Spleen (tissue), 11 donors: ENCODE results near the gene CEP68. TPM values are rescaled to one million over a fixed set of nuclear protein-coding genes. Genes with fewer than 3 reads are reported as not detected.

ENCODE experiments used
- DNase-seq: peaks from one replicate; pipeline ENCODE4 v3.0.0-alpha.2; 2020
- H3K27ac ChIP-seq, 8 donors: fragments of 200-600 bp; sonication (generic) in 7 of 8; 1 replicate in 4 of 8; 2 replicates in 4 of 8; pipeline versions ENCODE4 v1.5.0 to v1.8.0; 2016 to 2021; ENCODE audit warnings: inconsistent platforms in 4 of 8, mild to moderate bottlenecking in 4 of 8, moderate library complexity in 1 of 8
- H3K27me3 ChIP-seq, 7 donors: fragments of 200-600 bp; sonication (generic) in 6 of 7; replicated peaks in 1 of 7; 1 replicate in 4 of 7; 2 replicates in 3 of 7; pipeline versions ENCODE4 v1.5.0 to v1.8.0; 2016 to 2021; ENCODE audit warnings: inconsistent platforms in 3 of 7, mild to moderate bottlenecking in 1 of 7
- H3K36me3 ChIP-seq, 6 donors: fragments of 200-600 bp; sonication (generic) in 5 of 6; 1 replicate in 4 of 6; 2 replicates in 2 of 6; pipeline versions ENCODE4 v1.5.0 to v1.8.0; 2016 to 2021; ENCODE audit warnings: inconsistent platforms in 2 of 6
- H3K4me1 ChIP-seq, 6 donors: fragments of 200-600 bp; sonication (generic) in 5 of 6; 1 replicate in 3 of 6; 2 replicates in 3 of 6; pipeline versions ENCODE4 v1.5.0 to v1.8.0; 2016 to 2021; ENCODE audit warnings: inconsistent platforms in 3 of 6
- H3K4me3 ChIP-seq, 8 donors: fragments of 200-600 bp; sonication (generic) in 7 of 8; 1 replicate in 4 of 8; 2 replicates in 4 of 8; pipeline versions ENCODE4 v1.5.0 to v1.8.0; 2016 to 2021; ENCODE audit warnings: inconsistent platforms in 4 of 8, mild to moderate bottlenecking in 4 of 8, moderate library complexity in 2 of 8
- H3K9me3 ChIP-seq, 8 donors: fragments of 200-600 bp; sonication (generic) in 7 of 8; 1 replicate in 4 of 8; 2 replicates in 4 of 8; pipeline versions ENCODE4 v1.5.0 to v1.8.0; 2016 to 2021; ENCODE audit warnings: inconsistent platforms in 4 of 8
- CTCF ChIP-seq, 11 experiments: fragments of 200-600 bp in 7 of 11; fragments of 450-650 bp in 4 of 11; sonication (generic) in 4 of 11; IDR thresholded peaks in 8 of 11; conservative IDR thresholded peaks in 3 of 11; 1 replicate in 7 of 11; 2 replicates in 4 of 11; pipeline versions ENCODE4 v1.4.0 to v1.8.0; 2016 to 2021; ENCODE audit warnings: antibody characterized with exemption in 11 of 11, inconsistent platforms in 4 of 11, mild to moderate bottlenecking in 1 of 11
- POLR2A ChIP-seq, 3 donors: fragments of 450-650 bp; IDR thresholded peaks; one replicate each; pipeline ENCODE4 v1.5.1; 2017; ENCODE audit warnings: antibody characterized with exemption in 3 of 3, mild to moderate bottlenecking in 1 of 3
- POLR2AphosphoS5 ChIP-seq, 3 donors: sonication (generic); formaldehyde crosslinking; IDR thresholded peaks; one replicate each; pipeline ENCODE4 v1.5.1; 2017; ENCODE audit warnings: antibody characterized with exemption in 3 of 3
- WGBS, 5 donors: extraction: QIAGEN DNeasy Blood & Tissue Kit in 3 of 5; methylation state at CpG; one replicate each; pipeline versions ENCODE4 v1.1.5 to v1.1.7; 2013 to 2018; 5-methylcytosine and 5-hydroxymethylcytosine counted together
- intact Hi-C: fragments of 100-400 bp; cut with DNase I; formaldehyde crosslinking; loops from one replicate; pipeline ENCODE4 v1.15.0; 2023; ENCODE audit warnings: low total_unique reads
- polyA plus RNA-seq, 3 donors: library from polyadenylated mRNA; stranded (reverse); fragments of 200-250 nt; gene quantifications; one replicate each; pipeline ENCODE4 v1.2.1, GENCODE V29; 2013
- total RNA-seq, 7 donors: library from RNA; depleted of rRNA in 3 of 7; stranded (reverse); fragments of >200 nt in 3 of 7; fragmentation: NEBNext Ultra II Directional in 4 of 7; extraction: Animal tissue kit (Norgen Biotek cat#: 25700) in 4 of 7; gene quantifications; one replicate each; pipeline versions ENCODE4 v1.1.0 to v1.2.1, GENCODE V29; 2016 to 2021
- donor health status: healthy with polysubstance abuse.
- donor health status: DM: no; HTN: no; CAD: no; lungs with moderate emphysema.
- donor health status: DM: no; HTN: no; CAD: no.
- donor health status: Bipolar disorder and iron deficiency.
- donor health status: healthy.
- donor health status: DM: no; HTN: no; CAD: no.
- donor health status: DM: yes; HTN: yes; CAD: no.

The CEP68 gene
- total and polyA plus RNA-seq, 10 donors = 5.2 to 26.7 (median 19.5) TPM

- intact Hi-C loops = no loop called here
- Histone ChIP-seq H3K9me3 (peaks cover 0 to 11% (median 3%) of the 10 kb centered on the region in 8 donors), H3K4me1 (peaks cover 0 to 26% (median 8%) of the 10 kb centered on the region in 6 donors), H3K36me3 (peaks cover 0 to 100% (median 80%) of the 10 kb centered on the region in 6 donors), H3K4me3 (no peak overlapping the region), H3K27ac (no peak overlapping the region), H3K27me3 (no peaks in the 10 kb centered on the region)
- TF ChIP-seq POLR2AphosphoS5 (IDR thresholded peaks at IDR 0.05) (no peak), CTCF (IDR thresholded peaks at IDR 0.05 in 8 of 11, conservative IDR thresholded peaks at IDR 0.05 in 3 of 11) (no peak), POLR2A (IDR thresholded peaks at IDR 0.05) (no peak)
- DNase-seq = no peak
These were observed 37.0 kb downstream of the CEP68 start for GRCh38 chr2:65093211-65093610.

- WGBS, 5 donors = 82 to 100% (median 91%) methylated on average over 1 of the region's 1 CpG
- H3K27me3 ChIP-seq = no peaks in the 10 kb centered on the region
- H3K27ac ChIP-seq = no peak overlapping the region
- peaks cover 0 to 11% (median 3%) of the 10 kb centered on the region in 8 donors for H3K9me3 ChIP-seq
- peaks cover 0 to 100% (median 74%) of the 10 kb centered on the region in 6 donors for H3K36me3 ChIP-seq
- no peak for DNase-seq
- H3K4me1 ChIP-seq = peaks cover 0 to 42% (median 7%) of the 10 kb centered on the region in 6 donors
- intact Hi-C loops = no loop called here
- no peak overlapping the region for H3K4me3 ChIP-seq
- TF ChIP-seq POLR2AphosphoS5 (IDR thresholded peaks at IDR 0.05) (no peak), POLR2A (IDR thresholded peaks at IDR 0.05) (no peak), CTCF (IDR thresholded peaks at IDR 0.05 in 8 of 11, conservative IDR thresholded peaks at IDR 0.05 in 3 of 11) (no peak)
These were observed 40.7 kb downstream of the CEP68 start for GRCh38 chr2:65096948-65097347.

- H3K36me3 ChIP-seq = peaks cover 0 to 100% (median 71%) of the 10 kb centered on the region in 6 donors
- H3K4me3 ChIP-seq = no peak overlapping the region
- TF ChIP-seq POLR2AphosphoS5 (IDR thresholded peaks at IDR 0.05) (no peak), POLR2A (IDR thresholded peaks at IDR 0.05) (no peak), CTCF (IDR thresholded peaks at IDR 0.05 in 8 of 11, conservative IDR thresholded peaks at IDR 0.05 in 3 of 11) (no peak)
- WGBS, 5 donors = 53 to 80% (median 69%) methylated on average over 1 of the region's 1 CpG
- no peaks in the 10 kb centered on the region for H3K27me3 ChIP-seq
- intact Hi-C loops = no loop called here
- peaks cover 0 to 50% (median 8%) of the 10 kb centered on the region in 6 donors for H3K4me1 ChIP-seq
- peaks cover 0 to 7% (median under 1%) of the 10 kb centered on the region in 8 donors for H3K9me3 ChIP-seq
- no peak overlapping the region for H3K27ac ChIP-seq
- no peak for DNase-seq
These were observed 41.6 kb downstream of the CEP68 start for GRCh38 chr2:65097844-65098243.

- no peaks in the 10 kb centered on the region for H3K9me3 ChIP-seq
- DNase-seq = no peak
- peaks cover 0 to 100% (median 71%) of the 10 kb centered on the region in 6 donors for H3K36me3 ChIP-seq
- intact Hi-C loops = no loop called here
- WGBS, 5 donors = 79 to 88% (median 85%) methylated on average over 4 to 5 of the region's 5 CpGs
- H3K4me3 ChIP-seq = no peak overlapping the region
- no peak overlapping the region for H3K27ac ChIP-seq
- TF ChIP-seq CTCF (IDR thresholded peaks at IDR 0.05 in 8 of 11, conservative IDR thresholded peaks at IDR 0.05 in 3 of 11) (no peak), POLR2A (IDR thresholded peaks at IDR 0.05) (no peak), POLR2AphosphoS5 (IDR thresholded peaks at IDR 0.05) (no peak)
- no peaks in the 10 kb centered on the region for H3K27me3 ChIP-seq
- H3K4me1 ChIP-seq = peaks cover 0 to 56% (median 11%) of the 10 kb centered on the region in 6 donors
These were observed 42.5 kb downstream of the CEP68 start for GRCh38 chr2:65098741-65099140.
